IPS-NIHi7 (cell line): Measurements from ENCODE around the gene PRAMEF26.
"Not testable (repeated sequence)": the region's sequence is repeated elsewhere in the genome, so short reads cannot be mapped to it uniquely, and the experiment has no call there.

Experiments
- DNase-seq: peaks from one replicate; pipeline ENCODE4 v3.0.0; 2012; ENCODE audit warnings: mixed read lengths; ENCODE audit errors: extremely low spot score

PRAMEF26 gene

GRCh38 chr1:13155909-13156308 lies at the start of gene PRAMEF26:
TSS of gene PRAMEF26 (minus strand) at chr1:13156009. CDS start at chr1:13153095, 2,914 bp downstream.
- not testable (repeated sequence) for DNase-seq

GRCh38 chr1:13201309-13201708 lies 45.5 kb upstream of the PRAMEF26 start, which contains the start of gene PRAMEF13:
TSS of gene PRAMEF13 (minus strand) at chr1:13201409. CDS start at chr1:13199589, 1,820 bp downstream.
- DNase-seq = not testable (repeated sequence)

- not testable (repeated sequence) for DNase-seq
Observed at GRCh38 chr1:13171548-13171947, 15.7 kb upstream of the PRAMEF26 start, which contains the start of gene PRAMEF9. TSS of gene PRAMEF9 (plus strand) at chr1:13171848. CDS start at chr1:13175281, 3,433 bp downstream.

- not testable (repeated sequence) for DNase-seq
Observed at GRCh38 chr1:13165531-13165930, 9.7 kb upstream of the PRAMEF26 start, which contains the start of gene HNRNPCL4. TSS of gene HNRNPCL4 (minus strand) at chr1:13165631. CDS start at chr1:13165467, 164 bp downstream.

- DNase-seq = not testable (repeated sequence)
Observed at GRCh38 chr1:13116754-13117153, 39.1 kb downstream of the PRAMEF26 start, which contains the start of gene HNRNPCL2. TSS of gene HNRNPCL2 (minus strand) at chr1:13116854. CDS start at chr1:13116400, 454 bp downstream.
